Neuron (in vitro differentiated cells): ENCODE data around the gene PROK1.
"Not testable (repeated sequence)": the region's sequence is repeated elsewhere in the genome, so short reads cannot be mapped to it uniquely, and the experiment has no call there.

Experiments used
- H2AFZ ChIP-seq: one replicate; pipeline ENCODE4 v1.6.1; 2013; ENCODE audit warnings: low read depth, mild to moderate bottlenecking, inconsistent platforms, low read length, moderate library complexity
- H3K27me3 ChIP-seq: one replicate; pipeline ENCODE4 v1.6.1; 2013; ENCODE audit warnings: low read length; ENCODE audit not compliant: insufficient read depth
- H3K36me3 ChIP-seq: one replicate; pipeline ENCODE4 v1.6.1; 2013; ENCODE audit warnings: low read length; ENCODE audit not compliant: insufficient read depth
- H3K4me1 ChIP-seq: one replicate; pipeline ENCODE4 v1.6.1; 2013; ENCODE audit warnings: low read length; ENCODE audit not compliant: insufficient read depth
- H3K4me3 ChIP-seq: 2 replicates; pipeline ENCODE4 v1.5.1; 2013; ENCODE audit warnings: mild to moderate bottlenecking, low read length, moderate library complexity
- H3K9me3 ChIP-seq: one replicate; pipeline ENCODE4 v1.6.1; 2013; ENCODE audit warnings: low read length

PROK1 gene

DNA sequence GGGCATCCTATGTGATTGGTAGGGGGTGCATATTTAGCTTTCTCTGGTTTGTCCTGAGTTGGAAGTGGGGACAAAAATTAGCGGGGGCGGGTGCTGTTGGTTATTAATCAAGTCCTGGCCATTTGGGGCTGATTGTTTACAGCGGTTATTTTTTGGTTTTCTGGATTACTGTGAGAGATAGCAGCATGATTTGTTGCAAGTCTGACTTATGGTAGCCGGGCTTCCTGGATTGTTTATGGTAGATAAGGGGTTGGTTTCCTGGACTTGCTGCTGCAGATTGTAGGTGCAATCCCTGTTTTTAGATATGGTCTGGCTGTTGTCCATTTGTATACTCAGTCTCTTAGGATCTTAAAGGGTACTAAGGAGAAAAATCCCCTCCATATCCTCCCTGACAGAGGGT, 12.1 kb upstream of the PROK1 start:
- Histone ChIP-seq H2AFZ (no peak overlapping the region), H3K27me3 (peaks cover 39% of the 10 kb centered on the region), H3K9me3 (no peaks in the 10 kb centered on the region), H3K36me3 (no peaks in the 10 kb centered on the region), H3K4me3 (no peak overlapping the region), H3K4me1 (peaks cover 1% of the 10 kb centered on the region)

DNA sequence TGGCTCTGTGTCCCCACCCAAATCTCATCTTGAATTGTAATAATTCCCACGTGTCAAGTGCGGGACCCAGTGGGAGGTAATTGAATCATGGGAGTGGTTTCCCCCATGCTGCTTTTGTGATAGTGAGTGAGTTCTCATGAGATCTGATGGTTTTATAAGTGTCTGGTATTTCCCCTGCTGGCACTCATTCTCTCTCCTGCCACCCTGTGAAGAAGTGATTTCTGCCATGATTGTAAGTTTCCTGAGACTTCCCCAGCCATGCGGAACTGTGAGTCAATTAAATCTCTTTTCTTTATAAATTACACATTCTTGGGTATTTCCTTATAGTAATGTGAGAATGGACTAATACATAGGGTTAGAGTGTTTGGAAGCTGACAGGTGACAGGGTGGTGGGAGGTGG, 11.1 kb upstream of the PROK1 start:
- H3K4me3 ChIP-seq, H3K9me3 ChIP-seq, H2AFZ ChIP-seq, H3K36me3 ChIP-seq, H3K4me1 ChIP-seq: not testable (repeated sequence)
- H3K27me3 ChIP-seq, result peaks cover 44% of the 10 kb centered on the region

DNA sequence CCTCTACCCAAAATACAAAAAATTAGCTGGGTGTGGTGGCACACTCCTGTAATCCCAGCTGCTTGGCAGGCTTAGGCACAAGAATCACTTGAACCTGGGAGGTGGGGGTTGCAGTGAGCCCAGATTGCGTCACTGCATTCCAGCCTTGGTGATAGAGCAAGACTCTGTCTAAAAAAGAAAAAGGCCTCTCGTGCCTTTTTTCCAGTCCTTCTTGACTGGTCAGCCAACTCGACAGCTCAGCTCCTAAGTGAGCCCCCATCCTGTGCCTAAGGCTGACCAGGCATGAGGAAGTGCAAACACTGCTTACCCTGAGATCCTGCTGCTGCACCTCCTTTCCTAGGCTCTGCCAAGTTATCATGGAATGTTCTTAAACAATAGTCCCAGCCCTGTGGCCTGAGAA, 10.1 kb upstream of the PROK1 start:
- no peak overlapping the region for H2AFZ ChIP-seq
- no peaks in the 10 kb centered on the region for H3K36me3 ChIP-seq
- H3K27me3 ChIP-seq, result peaks cover 41% of the 10 kb centered on the region
- no peak overlapping the region for H3K4me3 ChIP-seq
- H3K4me1 ChIP-seq, result no peaks in the 10 kb centered on the region
- H3K9me3 ChIP-seq, result no peaks in the 10 kb centered on the region

DNA sequence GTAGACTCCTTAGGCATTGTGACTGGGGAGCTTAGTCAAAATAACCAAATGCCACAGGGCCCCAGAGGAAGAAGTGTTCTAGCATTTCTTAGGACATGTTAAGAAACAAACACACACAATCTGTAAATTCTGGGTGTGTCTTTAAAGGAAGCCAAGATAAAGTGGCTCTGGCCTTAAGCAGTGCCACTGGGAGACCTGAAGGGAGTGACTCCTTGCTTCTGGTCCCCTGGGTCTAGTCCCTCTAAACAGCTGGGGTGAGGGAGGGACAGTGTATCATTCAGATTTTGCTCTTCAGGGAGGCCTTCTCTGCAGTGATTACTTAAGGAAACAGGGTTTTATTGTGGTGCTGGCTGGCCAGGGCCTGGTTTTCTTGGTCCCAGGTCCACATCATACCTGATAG, 9.1 kb upstream of the PROK1 start:
- Histone ChIP-seq H2AFZ (no peak overlapping the region), H3K4me1 (no peaks in the 10 kb centered on the region), H3K9me3 (no peaks in the 10 kb centered on the region), H3K4me3 (no peak overlapping the region), H3K36me3 (no peaks in the 10 kb centered on the region), H3K27me3 (peaks cover 41% of the 10 kb centered on the region)

DNA sequence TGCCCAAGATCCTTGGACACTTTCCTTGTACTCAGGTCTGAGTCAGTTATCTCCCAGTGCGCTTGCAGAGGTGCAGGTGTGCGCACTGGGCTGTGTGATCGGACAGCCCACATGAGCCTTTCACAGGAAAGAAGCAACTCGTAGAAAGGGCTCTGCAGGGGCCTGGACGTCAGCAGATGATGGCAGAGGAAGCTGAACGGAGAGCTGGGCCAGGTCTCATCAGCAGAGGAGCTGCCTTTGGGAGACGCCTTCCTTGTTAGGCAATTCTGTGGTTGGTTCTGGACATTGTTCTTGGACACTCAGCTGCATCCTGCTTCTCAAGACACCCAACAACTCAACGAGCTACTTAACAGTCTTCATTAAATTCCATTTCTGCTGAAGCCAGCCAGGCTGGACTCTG, 7.5 kb upstream of the PROK1 start:
- no peak overlapping the region for H3K4me3 ChIP-seq
- no peak overlapping the region for H2AFZ ChIP-seq
- H3K4me1 ChIP-seq, result no peaks in the 10 kb centered on the region
- peaks cover 51% of the 10 kb centered on the region for H3K27me3 ChIP-seq
- no peaks in the 10 kb centered on the region for H3K36me3 ChIP-seq
- no peaks in the 10 kb centered on the region for H3K9me3 ChIP-seq

DNA sequence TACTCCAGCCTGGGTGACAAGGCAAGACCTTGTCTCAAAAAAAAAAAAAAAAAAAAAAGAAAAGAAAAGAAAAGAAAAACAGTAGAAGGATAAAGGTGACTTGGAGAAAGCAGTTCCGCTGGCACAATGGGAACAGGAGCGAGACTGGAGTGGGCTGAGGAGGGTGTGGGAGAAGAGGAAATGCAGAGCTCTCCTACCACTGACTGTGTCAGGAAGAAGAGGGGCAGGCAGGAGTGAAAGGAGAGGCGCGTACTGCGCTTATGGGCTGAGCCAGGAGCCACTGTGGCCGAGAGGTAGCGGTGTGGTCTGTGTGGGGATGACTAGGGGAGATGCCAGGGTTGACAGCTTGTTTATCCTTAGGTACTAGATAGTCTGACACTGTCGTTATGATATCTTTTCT, 6.4 kb upstream of the PROK1 start:
- Histone ChIP-seq H3K36me3 (no peaks in the 10 kb centered on the region), H2AFZ (no peak overlapping the region), H3K4me1 (no peaks in the 10 kb centered on the region), H3K4me3 (no peak overlapping the region), H3K9me3 (no peaks in the 10 kb centered on the region), H3K27me3 (peaks cover 40% of the 10 kb centered on the region)

DNA sequence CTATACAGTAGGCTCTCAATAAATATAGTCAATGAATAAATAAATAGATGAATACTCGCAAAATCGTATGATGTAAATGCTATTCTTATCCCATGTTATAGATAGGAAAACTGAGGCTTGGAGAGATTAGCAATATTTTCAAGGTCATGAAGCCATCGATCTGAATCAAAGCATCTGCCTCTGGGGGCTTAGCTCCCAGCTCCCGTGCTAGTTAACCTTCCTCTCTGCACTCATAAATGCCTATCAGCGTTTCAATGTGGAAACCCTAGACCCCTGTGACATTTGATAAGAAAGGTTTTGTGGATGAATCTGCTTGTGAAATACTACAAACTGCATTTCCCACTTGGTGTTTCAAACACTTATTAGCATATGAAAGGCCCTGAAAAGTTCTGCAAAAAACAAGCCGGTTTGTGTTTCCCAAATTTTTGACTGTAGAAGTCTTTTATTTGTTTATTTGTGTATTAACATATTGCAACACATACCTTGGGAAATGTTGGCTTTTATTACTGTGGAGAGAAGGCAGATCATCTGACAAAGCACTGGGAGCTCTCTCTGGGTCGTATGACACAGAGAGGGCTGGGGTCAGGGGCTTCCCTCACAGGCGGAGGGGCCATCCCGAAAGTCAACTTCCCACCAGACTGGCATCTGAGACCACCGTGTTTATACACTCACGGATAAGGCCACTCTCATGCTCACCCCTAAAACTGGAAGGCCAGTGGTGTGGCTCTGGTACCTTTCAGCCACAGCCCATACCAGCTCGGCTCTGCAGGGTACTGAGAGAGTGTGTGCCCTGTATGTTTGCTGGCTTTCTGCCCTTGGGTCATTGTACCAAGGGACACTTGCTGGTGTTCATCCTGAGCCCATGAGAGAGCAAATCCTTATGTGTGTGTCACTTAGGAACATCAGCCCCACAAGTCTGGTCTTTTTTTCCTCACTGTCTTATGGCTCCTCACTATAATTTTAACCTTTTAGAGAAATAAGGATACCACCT, 993 bp upstream of the PROK1 start:
- Histone ChIP-seq H3K9me3 (no peaks in the 10 kb centered on the region), H2AFZ (no peak overlapping the region), H3K4me1 (peaks cover 2% of the 10 kb centered on the region), H3K27me3 (peaks cover 57% of the 10 kb centered on the region), H3K36me3 (no peaks in the 10 kb centered on the region), H3K4me3 (no peak overlapping the region)

DNA sequence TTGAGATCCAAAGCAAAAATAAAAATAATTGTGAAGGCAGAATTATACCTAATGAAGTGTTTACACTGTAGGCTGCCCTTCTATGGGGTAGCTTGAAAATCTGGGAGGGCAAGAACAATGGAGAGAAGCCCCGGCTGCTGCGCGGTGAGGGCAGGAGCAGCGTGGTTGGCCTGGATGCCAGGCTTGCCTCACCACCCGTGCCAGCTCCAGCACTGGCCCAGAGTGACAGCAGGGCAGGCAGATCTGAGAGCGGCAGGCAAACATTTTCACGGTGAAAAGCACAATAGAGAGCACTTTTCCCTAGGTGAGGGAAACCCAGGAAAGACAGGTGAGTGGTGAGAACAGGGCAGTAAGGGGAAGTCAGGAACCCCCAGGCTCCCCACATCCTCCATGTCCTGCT, 1.4 kb downstream of the PROK1 start:
- no peaks in the 10 kb centered on the region for H3K36me3 ChIP-seq
- no peak overlapping the region for H2AFZ ChIP-seq
- no peaks in the 10 kb centered on the region for H3K9me3 ChIP-seq
- H3K27me3 ChIP-seq, result peaks cover 60% of the 10 kb centered on the region
- peaks cover 2% of the 10 kb centered on the region for H3K4me1 ChIP-seq
- H3K4me3 ChIP-seq, result no peak overlapping the region

DNA sequence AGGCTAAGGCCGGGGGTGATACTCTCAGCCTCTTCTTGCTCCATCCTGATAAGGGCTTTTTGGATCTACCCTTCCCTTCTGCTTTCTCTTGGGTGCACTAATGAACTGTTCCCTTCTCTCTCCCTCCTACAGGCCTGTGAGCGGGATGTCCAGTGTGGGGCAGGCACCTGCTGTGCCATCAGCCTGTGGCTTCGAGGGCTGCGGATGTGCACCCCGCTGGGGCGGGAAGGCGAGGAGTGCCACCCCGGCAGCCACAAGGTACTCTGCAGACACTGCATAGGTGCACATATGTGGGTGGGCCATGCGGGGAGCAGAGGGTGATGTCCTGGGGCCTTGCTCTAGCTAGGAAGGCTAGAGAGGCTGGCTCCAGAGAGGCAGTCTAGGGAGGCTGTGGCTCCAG, 2.9 kb downstream of the PROK1 start:
- H3K9me3 ChIP-seq, result no peaks in the 10 kb centered on the region
- H3K36me3 ChIP-seq, result no peaks in the 10 kb centered on the region
- H3K27me3 ChIP-seq, result peaks cover 51% of the 10 kb centered on the region

DNA sequence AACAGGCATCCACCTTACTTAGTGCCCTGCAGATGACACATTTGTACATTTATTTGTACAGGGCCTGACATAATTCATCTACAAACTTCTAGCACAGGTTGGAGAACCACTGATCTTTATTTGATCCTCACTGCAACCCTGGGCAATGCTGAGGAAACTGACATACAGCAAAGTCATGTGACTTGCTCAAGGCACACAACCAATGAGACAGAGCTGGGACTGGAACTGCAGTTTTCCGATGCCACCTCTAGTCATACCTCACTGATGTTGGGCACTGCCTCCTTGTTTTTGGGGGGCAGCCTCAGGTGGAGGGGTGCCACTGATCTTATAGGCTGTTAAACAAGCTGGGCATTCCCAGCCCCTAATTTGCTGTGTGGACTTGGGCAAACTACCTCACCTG, 3.4 kb downstream of the PROK1 start:
- Histone ChIP-seq H2AFZ (no peak overlapping the region), H3K9me3 (no peaks in the 10 kb centered on the region), H3K27me3 (peaks cover 51% of the 10 kb centered on the region), H3K4me3 (no peak overlapping the region), H3K36me3 (no peaks in the 10 kb centered on the region), H3K4me1 (peaks cover 2% of the 10 kb centered on the region)

More for the DNA sequence above, 2.9 kb downstream of the PROK1 start:
- Histone ChIP-seq H3K4me3 (no peak overlapping the region), H2AFZ (no peak overlapping the region), H3K4me1 (peaks cover 2% of the 10 kb centered on the region)

DNA sequence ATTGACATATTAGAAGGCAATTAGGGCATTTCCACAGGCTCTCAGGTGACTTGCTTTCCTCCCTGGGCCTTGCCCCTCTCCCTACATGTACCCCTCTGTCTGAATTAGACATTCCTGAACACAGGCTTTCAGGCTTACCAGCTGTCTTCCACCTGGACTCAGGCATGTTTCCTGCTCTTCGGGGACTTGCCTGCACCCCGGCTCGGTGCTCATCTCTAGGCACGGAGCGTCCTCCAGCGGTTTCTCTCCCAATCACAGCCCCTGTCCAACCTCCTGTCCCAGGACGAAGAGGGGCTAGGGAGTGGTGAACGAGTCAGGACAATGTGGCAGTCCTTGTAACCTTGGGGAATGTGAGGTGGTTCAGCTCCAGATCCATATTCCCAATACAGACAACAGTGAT, 4.2 kb downstream of the PROK1 start:
- peaks cover 50% of the 10 kb centered on the region for H3K27me3 ChIP-seq
- H3K4me1 ChIP-seq, result peaks cover 1% of the 10 kb centered on the region
- no peak overlapping the region for H2AFZ ChIP-seq
- H3K36me3 ChIP-seq, result no peaks in the 10 kb centered on the region
- no peaks in the 10 kb centered on the region for H3K9me3 ChIP-seq
- no peak overlapping the region for H3K4me3 ChIP-seq

DNA sequence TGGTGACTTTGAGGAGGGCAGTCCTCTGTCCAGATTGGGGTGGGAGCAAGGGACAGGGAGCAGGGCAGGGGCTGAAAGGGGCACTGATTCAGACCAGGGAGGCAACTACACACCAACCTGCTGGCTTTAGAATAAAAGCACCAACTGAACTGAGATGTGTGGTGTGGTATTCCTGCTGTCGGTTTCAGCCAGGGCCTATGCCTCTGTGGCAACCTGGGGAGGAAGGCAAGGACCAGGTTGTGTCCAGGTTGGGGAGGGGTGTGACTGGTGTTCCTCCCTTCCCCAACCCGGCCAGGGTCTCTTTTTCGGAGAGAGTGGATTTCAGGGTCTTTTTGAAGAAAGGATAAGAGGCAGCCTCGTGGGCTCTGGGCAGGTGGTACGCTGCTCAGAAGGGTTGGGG, 6.3 kb downstream of the PROK1 start:
- H3K4me1 ChIP-seq, result no peaks in the 10 kb centered on the region
- H2AFZ ChIP-seq, result no peak overlapping the region
- H3K9me3 ChIP-seq, result no peaks in the 10 kb centered on the region
- H3K4me3 ChIP-seq, result no peak overlapping the region
- H3K36me3 ChIP-seq, result no peaks in the 10 kb centered on the region
- H3K27me3 ChIP-seq, result peaks cover 33% of the 10 kb centered on the region

DNA sequence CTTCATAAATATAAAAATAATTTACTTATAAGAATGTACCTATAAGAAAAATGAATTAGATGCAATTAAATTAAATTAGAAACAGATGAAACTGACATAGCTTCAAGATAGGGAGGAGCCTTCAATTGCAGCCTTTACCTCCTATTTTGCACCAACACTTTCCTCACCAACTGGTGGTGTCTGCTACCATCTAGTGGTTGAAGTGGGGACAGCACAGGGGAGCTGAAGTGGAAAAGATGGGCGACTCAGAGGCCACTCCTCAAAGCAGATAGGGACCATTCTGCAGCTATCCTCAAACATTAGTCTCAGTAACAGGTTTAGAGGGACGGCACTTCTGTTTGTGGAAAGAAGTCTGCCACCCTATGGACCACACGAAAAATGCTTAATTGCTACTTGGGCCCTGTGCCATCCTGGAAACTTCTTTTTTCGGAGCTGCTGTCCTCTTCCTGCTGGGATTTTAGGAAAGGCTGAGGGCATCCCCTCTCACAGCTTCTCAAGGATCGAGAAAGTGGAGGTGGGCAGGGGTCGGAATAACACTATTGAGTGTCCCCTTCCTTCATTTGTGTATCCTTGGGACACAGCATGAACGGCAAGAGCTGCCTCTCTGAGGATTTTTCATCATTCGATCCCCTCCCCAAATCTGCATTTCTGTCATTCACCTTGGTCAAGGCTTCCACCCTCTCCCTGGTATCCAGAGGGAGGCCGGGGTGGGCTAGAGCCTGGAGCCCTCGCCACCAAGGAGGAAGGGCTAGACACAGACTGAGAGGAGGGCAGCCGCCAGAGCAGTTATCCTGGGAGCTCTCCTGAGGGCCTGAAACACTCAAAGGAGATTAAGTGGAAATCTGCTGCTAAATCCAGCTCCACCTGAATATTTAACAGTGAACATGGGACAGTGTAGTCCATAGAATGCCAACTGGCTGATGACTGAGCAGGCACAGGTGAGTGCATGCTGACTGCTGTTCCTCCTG, 9.6 kb downstream of the PROK1 start:
- Histone ChIP-seq H3K4me3 (no peak overlapping the region), H3K27me3 (peaks cover 10% of the 10 kb centered on the region), H3K4me1 (no peaks in the 10 kb centered on the region), H3K36me3 (no peaks in the 10 kb centered on the region), H3K9me3 (no peaks in the 10 kb centered on the region), H2AFZ (no peak overlapping the region)
